ENCODE data around the gene ASTN1.

The ASTN1 gene

GRCh38 chr1:177021687-177022086 lies 142.8 kb downstream of the ASTN1 start:
- no peak for TF ChIP-seq CTCF (IDR thresholded peaks at IDR 0.05)
- no peak overlapping the region for H3K4me3 ChIP-seq
- intact Hi-C loops (cut with DNase I; ENCODE audit: low total_unique reads): no loop called here
- DNase-seq: no peak
- no peaks in the 10 kb centered on the region for H3K4me1 ChIP-seq
- H3K27me3 ChIP-seq: no peaks in the 10 kb centered on the region
- no peak overlapping the region for H3K27ac ChIP-seq
- no peaks in the 10 kb centered on the region for H3K9me3 ChIP-seq
- no peaks in the 10 kb centered on the region for H3K36me3 ChIP-seq

- DNase-seq: no peak
- H3K27me3 ChIP-seq: no peaks in the 10 kb centered on the region
- TF ChIP-seq CTCF (IDR thresholded peaks at IDR 0.05): no peak
- no peaks in the 10 kb centered on the region for H3K9me3 ChIP-seq
- H3K4me1 ChIP-seq: no peaks in the 10 kb centered on the region
- no peak overlapping the region for H3K4me3 ChIP-seq
- H3K27ac ChIP-seq: no peak overlapping the region
- intact Hi-C loops (cut with DNase I; ENCODE audit: low total_unique reads): no loop called here
- H3K36me3 ChIP-seq: no peaks in the 10 kb centered on the region
Observed at GRCh38 chr1:177020851-177021589, 143.5 kb downstream of the ASTN1 start.

DNA sequence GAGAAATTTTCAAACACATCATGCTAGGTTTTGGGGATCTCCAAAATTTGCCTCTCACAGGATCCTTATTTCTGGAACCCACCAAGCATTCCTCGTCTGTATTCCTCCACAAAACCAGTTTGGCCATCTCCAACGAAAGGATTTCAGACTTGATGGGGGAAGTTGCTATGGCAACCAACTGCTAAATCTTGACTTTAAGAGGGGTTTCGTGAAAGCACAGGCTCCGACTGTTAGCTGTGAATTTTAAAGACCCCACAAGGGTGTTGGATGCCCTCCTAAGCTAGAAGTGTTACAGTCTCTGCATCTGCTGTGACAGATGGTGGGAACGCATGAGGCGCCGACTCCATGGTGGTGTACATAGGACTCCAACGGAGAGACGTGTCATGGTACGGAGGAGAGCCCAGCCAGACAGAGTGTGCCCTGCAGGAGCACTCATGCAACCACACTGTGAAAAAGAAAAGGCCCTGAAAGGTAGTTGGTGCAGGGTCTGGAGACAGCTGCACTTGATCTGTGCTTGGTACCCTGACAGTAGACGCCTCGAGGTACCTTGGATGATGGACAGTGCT lies 147.1 kb downstream of the ASTN1 start:
- no peak for DNase-seq
- Histone ChIP-seq H3K27ac (no peak overlapping the region), H3K27me3 (no peaks in the 10 kb centered on the region), H3K36me3 (no peaks in the 10 kb centered on the region), H3K4me3 (no peak overlapping the region), H3K4me1 (no peaks in the 10 kb centered on the region), H3K9me3 (no peaks in the 10 kb centered on the region)
- intact Hi-C loops (cut with DNase I; ENCODE audit: low total_unique reads): no loop called here
- no peak for TF ChIP-seq CTCF (IDR thresholded peaks at IDR 0.05)

DNA sequence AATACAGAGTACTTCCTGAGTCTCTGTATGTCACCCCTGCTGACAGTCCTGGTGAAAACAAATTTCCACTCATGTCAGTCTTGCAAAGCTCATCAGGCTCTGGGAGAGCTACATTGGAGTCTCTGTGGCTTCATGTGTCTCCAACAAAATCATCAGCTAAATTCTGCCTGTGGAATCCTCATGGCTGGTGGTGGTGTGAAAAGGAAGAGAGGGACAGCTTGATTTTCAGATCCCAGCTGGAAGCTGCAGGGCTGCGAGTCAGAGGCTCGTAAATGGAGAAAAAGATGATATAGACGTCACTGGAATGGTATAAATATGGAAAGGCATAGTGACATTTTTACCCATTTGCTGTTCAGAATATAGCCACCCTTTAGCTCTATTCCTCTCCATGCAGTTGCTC lies 150.2 kb downstream of the ASTN1 start:
- Histone ChIP-seq H3K27me3 (no peaks in the 10 kb centered on the region), H3K9me3 (no peaks in the 10 kb centered on the region), H3K4me3 (no peak overlapping the region), H3K4me1 (no peaks in the 10 kb centered on the region), H3K27ac (no peak overlapping the region), H3K36me3 (no peaks in the 10 kb centered on the region)
- no peak for TF ChIP-seq CTCF (IDR thresholded peaks at IDR 0.05)
- intact Hi-C loops (cut with DNase I; ENCODE audit: low total_unique reads): no loop called here
- no peak for DNase-seq

DNA sequence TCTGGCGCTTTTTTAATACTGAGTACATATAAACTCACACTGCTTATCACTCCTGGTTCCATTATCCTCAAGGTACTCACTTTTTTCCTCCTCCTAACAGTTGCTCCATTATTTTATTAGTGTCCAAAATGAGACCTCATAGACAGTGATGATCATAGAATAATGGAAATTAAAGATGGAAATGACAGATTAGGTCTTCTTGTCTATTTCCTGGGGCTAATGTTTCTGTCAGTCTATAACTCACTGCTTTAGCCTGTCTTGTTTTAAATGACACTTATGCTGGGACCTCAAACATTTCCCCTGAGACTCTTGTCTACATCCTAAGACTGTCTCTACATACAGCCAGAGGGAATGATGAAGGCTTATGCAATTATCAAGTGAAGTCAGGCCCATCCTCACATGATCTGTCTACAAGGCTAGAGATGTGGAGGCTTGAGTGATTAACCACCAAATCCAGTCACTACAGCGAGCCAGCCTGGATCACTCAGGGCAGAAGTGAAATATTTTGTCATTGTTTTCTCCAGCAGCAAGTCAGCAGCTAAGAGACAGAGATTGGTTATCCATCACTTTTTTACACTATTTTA lies 152.1 kb downstream of the ASTN1 start:
- Histone ChIP-seq H3K27ac (no peak overlapping the region), H3K27me3 (no peaks in the 10 kb centered on the region), H3K9me3 (no peaks in the 10 kb centered on the region), H3K36me3 (no peaks in the 10 kb centered on the region), H3K4me1 (no peaks in the 10 kb centered on the region), H3K4me3 (no peak overlapping the region)
- TF ChIP-seq CTCF (IDR thresholded peaks at IDR 0.05): no peak
- no peak for DNase-seq
- intact Hi-C loops (cut with DNase I; ENCODE audit: low total_unique reads): no loop called here
